ENCODE results near the gene GLIS2. TPM values are rescaled to one million over a fixed set of nuclear protein-coding genes. Genes with fewer than 3 reads are reported as not detected.

GLIS2 gene
- polyA plus RNA-seq, 3 donors = 29.1 to 51.0 (median 46.0) TPM

DNA sequence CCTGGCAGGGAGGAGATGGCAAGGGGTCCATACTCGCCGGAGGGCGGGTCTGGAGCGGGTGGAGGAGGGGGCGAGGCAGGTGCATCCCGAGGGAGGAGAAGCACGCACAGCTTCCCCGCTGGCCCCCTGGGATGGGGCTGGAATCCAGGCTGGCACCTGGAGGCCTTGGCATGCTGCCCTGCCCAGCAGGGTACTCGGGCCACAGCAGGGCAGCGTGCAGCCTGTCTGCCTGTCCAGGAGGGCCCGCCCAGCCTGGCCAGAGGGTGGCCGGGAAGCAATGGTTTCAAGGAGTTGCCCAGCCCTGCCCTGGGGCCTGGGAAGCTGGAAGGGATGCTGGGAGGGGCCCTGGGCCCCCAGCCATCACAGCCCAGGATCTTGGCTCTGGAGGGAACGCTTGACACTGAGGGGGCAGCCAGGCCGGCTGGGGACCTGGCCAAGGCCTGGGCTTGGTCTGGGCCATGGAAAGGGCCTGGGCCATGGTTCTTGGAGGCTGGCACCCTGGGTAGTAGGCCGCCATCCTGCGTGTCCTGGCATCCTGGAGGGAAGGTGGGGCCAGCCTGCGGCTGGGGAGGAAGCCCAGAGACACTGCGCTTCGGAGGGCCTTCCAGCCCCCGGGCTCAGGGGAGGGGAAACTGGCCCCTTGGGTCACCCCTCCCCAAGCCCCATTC lies 1.1 kb downstream of the GLIS2 start:
- no peak for DNase-seq (ENCODE audit: extremely low read depth in 1 of 11, low read depth in 9 of 11, low spot score in 4 of 11)

GRCh38 chr16:4317532-4318450 lies 1.9 kb downstream of the GLIS2 start:
- no peak for DNase-seq (ENCODE audit: extremely low read depth in 1 of 11, low read depth in 9 of 11, low spot score in 4 of 11)

- no peak for DNase-seq (ENCODE audit: extremely low read depth in 1 of 11, low read depth in 9 of 11, low spot score in 4 of 11)
These were observed 2.6 kb downstream of the GLIS2 start for GRCh38 chr16:4318451-4318910.

- no peak for DNase-seq (ENCODE audit: extremely low read depth in 1 of 11, low read depth in 9 of 11, low spot score in 4 of 11)
These were observed 3.1 kb downstream of the GLIS2 start for GRCh38 chr16:4318967-4319366.

GRCh38 chr16:4319454-4320421 lies 3.9 kb downstream of the GLIS2 start:
- DNase-seq (ENCODE audit: extremely low read depth in 1 of 11, low read depth in 9 of 11, low spot score in 4 of 11) = no peak

DNA sequence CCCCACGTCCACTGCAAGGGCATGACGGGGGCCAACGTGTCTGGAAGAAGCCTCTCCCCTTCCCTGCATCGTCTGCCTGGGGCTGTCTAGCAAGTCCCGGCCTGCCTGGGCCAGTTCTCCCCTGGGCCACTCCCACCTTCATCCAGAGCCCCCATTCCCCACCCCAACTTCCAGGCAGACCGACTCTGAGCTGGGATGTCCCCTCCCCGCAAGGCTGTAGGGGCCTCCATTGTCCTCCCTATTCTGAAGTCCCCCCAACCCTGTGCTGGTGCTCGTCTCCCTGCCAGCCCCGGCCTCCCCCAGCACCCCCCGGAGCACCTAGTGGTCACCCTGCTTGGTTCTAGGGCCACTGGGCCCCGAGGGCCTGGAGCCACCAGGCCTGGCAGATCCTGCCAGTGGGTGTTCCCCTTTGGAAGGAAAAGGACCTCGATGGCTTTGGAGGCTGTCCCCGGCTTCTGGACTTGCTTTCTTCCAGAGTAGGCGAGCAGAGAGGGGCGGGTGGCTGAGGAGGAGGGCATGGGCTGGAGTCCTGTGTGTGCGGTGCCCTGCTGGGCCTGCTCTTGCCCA lies 4.8 kb downstream of the GLIS2 start:
- DNase-seq (ENCODE audit: extremely low read depth in 1 of 11, low read depth in 9 of 11, low spot score in 4 of 11) = no peak

DNA sequence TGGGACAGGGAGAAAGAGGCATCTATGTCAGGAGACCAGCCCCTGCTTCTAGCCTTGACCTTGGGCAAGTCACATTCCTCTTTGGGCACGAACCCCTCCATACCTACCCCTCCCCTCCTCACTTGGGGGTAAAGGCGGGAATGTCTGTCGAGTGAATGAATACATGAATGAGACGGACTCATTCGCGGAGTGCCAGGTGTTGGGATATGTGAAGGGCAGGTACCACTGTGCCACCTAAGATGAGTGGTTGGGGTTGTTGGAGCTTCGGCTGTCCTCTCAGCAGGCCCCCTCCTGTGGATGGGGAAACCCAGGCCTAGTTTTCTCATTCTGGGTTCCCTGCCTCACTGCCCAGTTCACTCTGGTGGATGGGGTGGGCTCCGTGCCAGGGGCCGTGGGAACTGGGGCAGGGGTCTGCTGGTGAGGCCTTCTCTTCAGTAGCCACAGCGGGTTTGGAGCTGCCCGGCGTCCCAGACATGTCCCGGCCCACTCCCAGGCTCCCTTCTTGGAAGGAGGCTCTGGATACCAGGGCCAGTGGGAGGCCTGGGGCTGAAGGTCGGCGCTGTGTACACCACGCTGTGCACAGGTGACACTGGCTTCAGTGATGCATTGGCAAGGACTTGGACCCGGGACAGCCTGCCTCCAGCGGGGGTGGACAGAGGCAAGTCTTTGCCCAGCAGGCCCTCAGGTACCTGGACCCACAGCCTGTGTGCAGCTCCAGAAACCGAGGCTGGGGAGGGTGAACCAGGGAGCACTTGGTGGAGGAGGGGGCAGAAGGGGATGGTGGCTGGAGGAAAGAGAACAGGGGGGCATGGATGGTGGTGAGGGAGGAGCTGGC lies 5.6 kb downstream of the GLIS2 start:
- no peak for DNase-seq (ENCODE audit: extremely low read depth in 1 of 11, low read depth in 9 of 11, low spot score in 4 of 11)

DNA sequence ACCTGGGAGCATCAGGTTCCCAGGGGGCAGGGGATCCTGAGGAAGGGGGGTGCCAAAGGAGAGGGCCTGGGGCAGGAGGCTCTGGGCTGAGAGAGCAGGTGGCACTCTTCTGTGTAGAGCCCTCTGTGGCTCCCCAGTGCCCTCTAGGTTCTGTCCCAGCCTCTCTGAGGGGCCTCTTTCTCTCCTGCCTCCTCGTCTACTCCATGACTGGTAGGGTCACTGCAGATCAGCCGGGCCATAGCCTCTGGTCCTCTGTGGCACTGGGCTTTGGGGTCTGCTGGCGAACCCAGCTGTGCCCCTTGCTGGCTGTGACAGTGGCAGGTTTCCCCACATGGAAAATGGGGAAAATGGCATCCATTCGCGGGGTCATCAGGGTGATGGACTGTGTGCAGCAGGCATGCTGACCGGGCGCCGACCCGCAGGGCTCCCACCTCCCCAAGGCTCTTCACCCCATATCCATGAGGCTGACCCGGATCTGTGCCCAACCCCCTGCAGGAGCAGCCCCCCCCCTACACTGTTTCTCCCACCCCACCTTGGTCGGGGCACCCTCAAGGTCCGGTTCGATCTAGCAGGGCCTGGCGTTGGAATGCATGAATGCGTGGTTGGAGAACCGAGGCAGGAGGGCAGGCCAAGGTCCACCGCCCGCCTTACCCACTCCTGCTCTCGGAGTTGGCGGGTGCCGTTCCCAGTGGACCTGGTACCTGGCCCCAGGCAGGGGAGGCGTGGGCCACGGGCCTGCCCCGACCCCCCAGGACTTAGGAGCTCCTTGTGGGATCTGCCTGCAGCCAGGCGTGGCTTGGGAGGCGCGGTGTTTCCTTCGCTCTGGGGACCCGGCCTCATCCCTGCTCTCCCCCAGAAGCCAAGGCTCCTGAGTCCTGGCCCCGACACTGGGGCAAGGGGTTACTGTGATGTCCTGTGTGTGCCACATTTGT lies 6.5 kb downstream of the GLIS2 start:
- no peak for DNase-seq (ENCODE audit: extremely low read depth in 1 of 11, low read depth in 9 of 11, low spot score in 4 of 11)

GRCh38 chr16:4323071-4323844 lies 7.4 kb downstream of the GLIS2 start:
- DNase-seq (ENCODE audit: extremely low read depth in 1 of 11, low read depth in 9 of 11, low spot score in 4 of 11) = no peak

GRCh38 chr16:4323845-4324488 lies 8.1 kb downstream of the GLIS2 start:
- no peak for DNase-seq (ENCODE audit: extremely low read depth in 1 of 11, low read depth in 9 of 11, low spot score in 4 of 11)

DNA sequence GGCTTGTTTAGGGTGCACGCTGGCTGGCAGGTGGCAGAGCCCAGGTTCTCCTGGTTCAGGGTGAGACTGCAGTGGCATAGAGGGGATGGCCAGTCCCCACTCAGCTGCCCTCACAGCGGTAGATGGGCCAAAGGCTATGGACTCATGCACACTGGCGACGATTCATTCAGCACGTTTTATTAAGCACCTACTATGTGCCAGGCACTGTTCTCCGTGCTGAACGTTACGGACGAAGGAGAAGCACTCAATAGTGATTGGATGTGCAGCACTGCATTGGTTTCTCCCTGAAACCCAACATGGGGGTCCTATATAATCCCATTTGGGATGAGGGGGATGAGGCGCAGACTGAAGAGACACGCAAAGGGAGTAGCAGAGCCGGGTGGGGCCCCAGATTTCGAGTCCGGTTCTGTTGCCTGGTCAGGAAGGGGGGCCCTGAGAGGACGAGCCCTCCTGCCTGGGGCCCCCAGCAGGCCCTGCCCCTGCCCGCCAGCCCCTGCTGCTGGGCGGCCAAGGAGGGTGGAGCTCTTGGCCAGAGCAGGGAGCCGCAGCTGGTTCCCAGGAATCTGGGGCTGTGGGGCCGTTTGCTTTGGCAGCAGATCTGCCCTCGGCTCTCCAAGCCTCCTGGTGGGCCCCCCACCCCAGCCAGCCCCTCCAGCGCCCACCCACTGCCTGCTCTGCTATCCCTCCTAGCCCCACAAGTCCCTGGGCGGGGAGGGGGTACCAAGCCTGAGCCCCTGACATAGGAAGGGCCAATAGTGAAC lies 8.8 kb downstream of the GLIS2 start:
- no peak for DNase-seq (ENCODE audit: extremely low read depth in 1 of 11, low read depth in 9 of 11, low spot score in 4 of 11)

GRCh38 chr16:4325253-4325758 lies 9.4 kb downstream of the GLIS2 start:
- DNase-seq (ENCODE audit: extremely low read depth in 1 of 11, low read depth in 9 of 11, low spot score in 4 of 11) = no peak

DNA sequence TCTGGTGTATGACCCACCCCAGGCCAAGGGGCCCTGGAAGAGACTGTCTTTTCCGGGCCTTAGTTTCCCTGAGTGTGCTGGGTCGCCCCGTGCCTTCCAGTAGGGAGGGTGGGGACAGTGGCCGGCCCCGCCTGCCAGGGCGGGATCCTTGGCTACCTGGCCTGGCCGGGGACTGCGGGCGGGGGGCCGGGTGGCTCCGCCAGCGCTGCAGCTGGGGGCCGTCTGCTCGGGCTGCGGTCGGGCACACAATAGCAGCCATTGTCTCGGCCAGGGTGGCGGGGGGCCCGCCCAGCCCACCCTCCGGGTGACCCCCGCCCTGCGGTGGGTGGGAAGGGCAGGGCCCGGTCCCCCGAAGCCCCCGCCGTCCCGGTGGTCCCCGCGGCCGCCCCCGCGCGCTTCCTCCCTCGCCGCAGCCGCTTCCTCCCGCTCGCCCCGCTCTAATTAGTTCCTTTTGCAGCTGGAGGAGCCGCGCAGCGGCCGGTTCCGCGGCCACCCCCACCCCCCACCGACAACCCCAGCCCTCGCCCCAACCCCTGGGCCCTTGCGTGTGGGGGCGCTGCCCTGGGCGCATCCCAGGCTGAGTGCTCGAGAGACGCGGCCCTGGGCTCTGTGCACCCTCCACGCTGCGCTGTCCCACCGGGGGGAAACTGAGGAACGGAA lies 11.6 kb downstream of the GLIS2 start:
- no peak for DNase-seq (ENCODE audit: extremely low read depth in 1 of 11, low read depth in 9 of 11, low spot score in 4 of 11)

GRCh38 chr16:4328046-4328781 lies 12.3 kb downstream of the GLIS2 start:
- peak in 1 of 11 donors; percentile 79 for DNase-seq (ENCODE audit: extremely low read depth in 1 of 11, low read depth in 9 of 11, low spot score in 4 of 11)
